Measurements from ENCODE around the gene GADD45G.

The GADD45G gene

DNA sequence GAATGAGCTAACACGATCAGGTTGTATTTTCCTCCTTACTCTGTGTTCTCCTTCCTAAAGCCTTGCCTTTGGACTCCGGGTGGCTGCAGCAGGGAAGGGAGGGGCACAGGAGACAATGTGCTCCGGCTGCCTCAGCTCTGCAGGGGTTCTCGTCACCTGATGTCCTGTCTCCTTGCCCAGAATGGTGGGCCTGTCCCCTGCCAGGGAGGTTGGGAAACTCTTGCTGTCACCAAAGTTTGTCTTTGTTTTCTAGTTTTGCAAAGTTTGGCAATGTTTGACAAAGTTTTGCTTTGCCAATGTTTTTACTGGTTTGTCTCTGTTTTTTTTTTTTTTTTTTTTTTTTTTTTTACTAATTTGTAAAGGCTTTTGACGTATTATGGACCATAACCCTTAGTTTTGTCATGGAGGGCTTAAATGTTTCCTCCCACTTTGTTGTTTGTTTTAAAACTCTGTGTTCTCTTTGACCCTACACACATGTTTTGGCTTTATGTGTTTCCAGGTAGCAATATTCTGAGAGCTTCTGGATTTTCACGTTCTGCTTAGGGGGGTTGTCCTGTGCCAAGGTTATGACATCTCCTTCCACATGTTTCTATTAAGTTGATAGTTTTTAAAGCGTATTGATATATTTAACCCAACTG is 49.3 kb downstream of the GADD45G start:
- DNase-seq (ENCODE audit: low spot score): no peak

DNA sequence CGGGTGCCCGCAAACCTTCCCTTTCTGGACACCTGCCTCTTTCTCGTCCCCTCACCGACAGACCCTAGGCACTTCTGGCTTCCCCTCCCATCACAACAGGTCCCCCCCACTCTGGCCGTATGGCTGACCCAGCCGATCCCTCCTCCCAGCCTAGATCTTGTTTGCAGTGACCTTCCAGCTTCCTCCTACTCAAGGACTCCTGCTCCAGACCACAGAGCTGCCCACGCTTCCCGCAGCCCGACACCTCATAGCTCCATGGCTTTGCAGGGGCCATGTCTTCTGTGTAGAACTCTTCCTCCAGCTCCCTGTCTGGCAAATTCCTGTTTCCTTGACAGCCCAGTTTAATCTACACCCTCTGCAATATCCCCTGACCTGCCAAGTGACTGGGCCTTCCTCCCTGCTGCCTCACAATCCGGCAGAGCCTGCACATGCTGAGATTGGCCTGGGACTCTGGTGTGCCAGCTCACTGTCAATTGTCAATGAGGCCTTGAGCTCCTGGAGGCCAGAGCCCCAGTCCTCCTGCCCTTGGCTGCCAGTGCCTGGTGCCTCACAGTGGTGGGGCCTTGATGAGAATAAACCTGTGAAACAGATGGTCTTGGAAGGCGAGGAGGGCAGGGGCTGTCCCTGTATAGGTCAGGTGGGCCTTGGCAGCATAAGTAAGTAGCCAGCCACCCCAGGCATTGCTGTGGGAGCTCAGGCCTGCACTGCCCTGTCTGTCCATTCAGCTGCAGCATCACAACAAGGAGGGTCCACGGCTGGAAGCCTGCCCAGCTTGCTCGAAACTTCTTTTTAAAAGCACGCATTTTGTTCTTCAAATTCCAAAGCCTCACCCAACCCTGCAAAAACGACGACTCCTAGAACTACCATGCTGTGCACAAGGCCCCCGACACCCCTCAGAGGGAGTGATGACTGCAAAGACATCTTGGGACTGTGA is 50.5 kb downstream of the GADD45G start:
- no peak for DNase-seq (ENCODE audit: low spot score)
